GM03348 (cell line): ENCODE results near the gene AKNAD1.
"Not testable (repeated sequence)": the region's sequence is repeated elsewhere in the genome, so short reads cannot be mapped to it uniquely, and the experiment has no call there.

Source experiments
- DNase-seq: peaks from one replicate; pipeline ENCODE4 v3.0.0; 2012; ENCODE audit warnings: low spot score

AKNAD1 gene

DNA sequence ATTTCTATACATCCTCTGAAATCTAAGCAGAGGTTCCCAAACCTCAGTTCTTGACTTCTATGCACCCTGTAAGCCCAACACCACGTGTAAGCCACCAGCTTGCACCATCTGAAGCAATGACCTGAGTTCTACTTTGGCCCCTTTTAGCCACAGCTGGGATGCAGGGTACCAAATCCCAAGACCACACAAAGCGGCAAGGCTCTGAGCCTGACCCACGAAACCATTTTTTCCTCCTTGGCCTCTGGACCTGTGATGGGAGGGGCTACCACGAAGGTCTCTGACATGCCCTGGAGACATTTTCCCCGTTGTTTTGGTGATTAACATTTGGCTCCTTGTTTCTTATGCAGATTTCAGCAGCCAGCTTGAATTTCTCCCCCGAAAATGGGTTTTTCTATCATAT, 71.6 kb downstream of the AKNAD1 start:
- DNase-seq: no peak

DNA sequence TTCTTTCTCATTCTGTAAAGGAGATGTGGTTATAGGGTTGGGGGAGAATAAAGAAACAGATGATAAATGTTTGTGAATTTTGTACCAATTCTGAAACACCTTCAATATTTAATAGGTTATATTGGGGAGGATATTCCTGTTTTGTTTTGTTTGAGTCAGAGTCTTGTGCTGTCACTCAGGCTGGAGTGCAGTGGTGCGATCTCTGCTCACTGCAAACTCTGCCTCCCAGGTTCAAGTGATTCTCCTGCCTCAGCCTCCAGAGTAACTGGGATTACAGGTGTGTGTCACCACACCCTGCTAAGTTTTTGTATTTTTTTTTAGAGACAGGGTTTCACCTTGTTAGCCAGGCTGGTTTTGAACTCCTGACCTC, 75.3 kb downstream of the AKNAD1 start:
- DNase-seq: not testable (repeated sequence)

DNA sequence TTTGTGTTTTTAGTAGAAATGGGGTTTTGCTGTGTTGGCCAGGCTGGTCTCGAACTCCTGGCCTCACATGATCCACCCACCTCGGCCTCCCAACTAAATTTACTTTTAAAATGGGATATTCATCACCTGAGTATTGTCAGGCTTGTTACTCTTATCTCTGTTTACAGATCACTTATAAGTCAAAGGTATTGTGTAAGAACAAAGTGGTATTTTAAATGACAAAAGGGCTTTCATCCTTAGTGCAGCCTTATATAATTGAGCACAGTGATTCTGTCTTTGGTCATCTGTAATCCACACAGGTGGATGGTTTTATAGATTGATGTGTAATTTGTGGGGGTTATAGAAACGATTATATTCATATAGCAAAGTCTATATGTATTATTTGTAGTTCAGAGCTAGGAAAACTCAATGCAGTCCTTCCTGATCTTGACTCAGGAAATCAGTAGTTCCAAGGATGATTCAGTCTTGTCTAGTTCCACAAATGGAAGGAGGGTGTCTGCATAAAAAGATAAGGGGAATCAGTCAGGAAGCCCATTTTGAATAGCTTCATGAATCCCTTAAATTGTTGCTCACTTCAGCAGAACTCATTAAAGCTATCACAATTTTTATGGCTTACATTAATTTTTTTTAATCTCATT, 75.8 kb downstream of the AKNAD1 start:
- no peak for DNase-seq

DNA sequence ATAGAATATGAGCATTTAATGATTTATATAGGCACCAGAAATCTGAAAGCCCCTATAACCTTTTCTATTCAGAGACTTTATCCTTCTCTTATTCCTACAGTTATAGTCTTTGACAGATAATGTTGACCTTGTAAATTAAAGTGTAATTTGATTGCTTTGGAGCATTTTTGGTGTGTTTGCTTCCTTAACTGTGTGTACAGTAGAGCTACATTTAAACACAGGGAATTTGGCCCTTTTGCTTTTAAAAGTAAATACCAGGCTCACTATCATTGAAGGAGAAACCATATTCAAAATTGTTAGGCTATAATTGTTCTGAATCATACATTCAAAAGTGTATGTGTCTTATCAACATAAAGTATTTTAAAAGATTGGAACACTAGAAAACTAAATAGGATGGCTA, 77.4 kb downstream of the AKNAD1 start:
- DNase-seq: no peak

DNA sequence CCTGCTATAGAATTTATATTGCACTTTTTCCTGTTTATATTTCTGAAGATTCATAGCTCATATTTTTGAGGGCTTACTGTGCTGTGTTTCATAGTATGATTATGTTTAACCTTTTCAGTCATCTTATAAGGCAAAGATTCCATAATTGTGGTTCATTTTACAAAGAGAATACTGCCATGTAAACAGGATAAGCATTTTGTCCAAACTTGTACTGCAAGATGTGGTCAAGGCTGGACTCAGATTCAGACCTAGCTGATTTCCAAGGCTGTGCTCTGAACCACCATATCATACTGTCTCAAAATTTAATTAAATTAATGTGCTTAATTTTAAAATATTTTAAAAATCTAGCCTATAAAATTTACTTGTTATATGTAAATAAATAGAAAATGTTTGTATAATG, 79.1 kb downstream of the AKNAD1 start:
- no peak for DNase-seq

DNA sequence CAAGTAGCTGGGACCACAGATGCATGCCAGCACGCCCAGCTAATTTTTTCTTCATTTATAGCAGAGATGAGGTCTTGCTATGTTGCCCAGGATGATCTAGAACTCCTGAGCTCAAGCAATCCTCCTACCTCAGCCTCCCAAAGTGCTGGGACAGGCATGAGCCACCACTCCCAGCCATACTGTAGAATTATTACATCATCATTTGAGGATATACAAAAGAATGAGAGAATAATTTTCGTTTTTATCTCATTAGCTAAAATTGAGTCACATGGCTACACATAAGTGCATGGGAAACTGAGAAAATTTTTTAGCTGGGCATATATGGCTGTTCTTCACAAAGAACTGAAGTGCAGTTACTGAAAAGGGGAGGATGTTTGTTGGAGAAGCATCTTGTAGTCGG, 89.2 kb downstream of the AKNAD1 start:
- DNase-seq: no peak

DNA sequence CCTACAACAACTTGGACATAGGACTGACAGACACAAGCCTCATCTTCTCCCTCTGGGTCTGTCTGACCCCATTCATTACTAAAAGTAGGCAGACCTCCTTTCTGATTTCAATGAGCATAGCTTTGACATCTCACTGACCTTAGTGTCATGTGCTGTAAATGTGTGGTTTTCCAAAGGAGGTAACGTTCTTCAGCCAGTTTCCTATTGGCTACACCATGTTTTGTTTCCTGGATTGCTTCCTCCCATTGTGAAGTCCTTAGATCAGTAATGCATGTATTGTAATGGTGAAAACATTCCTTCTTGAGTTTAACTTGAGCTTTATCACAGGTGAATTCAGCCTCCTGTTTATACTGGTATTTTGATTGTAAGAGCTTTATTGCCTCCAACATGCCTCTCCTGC, 89.8 kb downstream of the AKNAD1 start:
- no peak for DNase-seq
